Lower leg skin (tissue), 3 donors: ENCODE measurements around the gene MTA3.

Experiments
- CTCF ChIP-seq, 3 donors: fragments of 450-650 bp; IDR thresholded peaks; one replicate each; pipeline ENCODE4 v1.5.1; 2016; ENCODE audit warnings: antibody characterized with exemption in 3 of 3, mild to moderate bottlenecking in 3 of 3, moderate library complexity in 2 of 3
- POLR2A ChIP-seq, 2 donors: fragments of 450-650 bp; IDR thresholded peaks; one replicate each; pipeline ENCODE4 v1.6.1; 2016 to 2017; ENCODE audit warnings: antibody characterized with exemption in 2 of 2, mild to moderate bottlenecking in 1 of 2, moderate library complexity in 1 of 2

- TF ChIP-seq CTCF (IDR thresholded peaks at IDR 0.05) (no peak), POLR2A (IDR thresholded peaks at IDR 0.05) (no peak)
These were observed 186.3 kb downstream of the MTA3 start for GRCh38 chr2:42754776-42755140.
